Kidney (tissue), 14 donors: ENCODE data around the gene S1PR5. TPM values are rescaled to one million over a fixed set of nuclear protein-coding genes. Genes with fewer than 3 reads are reported as not detected.
"Not testable (repeated sequence)": the region's sequence is repeated elsewhere in the genome, so short reads cannot be mapped to it uniquely, and the experiment has no call there.

Source experiments
- DNase-seq, 5 donors: peaks; one replicate each; pipeline ENCODE4 v3.0.0-alpha.2; 2013 to 2020
- FAIRE-seq: peaks from 2 replicates; lab custom pipeline; 2012; peaks lifted over from hg19 to GRCh38; lab: Jason Lieb, UNC
- H3K27ac ChIP-seq, 2 donors: one replicate each; pipeline ENCODE4 v1.7.0; 2013; ENCODE audit warnings: low read depth in 2 of 2, low read length in 2 of 2, inconsistent platforms in 1 of 2
- H3K27me3 ChIP-seq: one replicate; pipeline ENCODE4 v1.7.1; 2013; ENCODE audit warnings: low read length, inconsistent platforms; ENCODE audit not compliant: control insufficient read depth, insufficient read depth
- H3K36me3 ChIP-seq, 3 donors: one replicate each; pipeline versions ENCODE4 v1.7.0 to v1.7.1; 2013; ENCODE audit warnings: low read length in 3 of 3, control low read depth in 1 of 3, inconsistent platforms in 1 of 3; ENCODE audit not compliant: insufficient read depth in 3 of 3, control insufficient read depth in 2 of 3
- H3K4me1 ChIP-seq, 3 donors: one replicate each; pipeline versions ENCODE4 v1.7.0 to v1.7.1; 2013; ENCODE audit warnings: low read length in 3 of 3, inconsistent platforms in 1 of 3, low read depth in 1 of 3; ENCODE audit not compliant: control insufficient read depth in 2 of 3, insufficient read depth in 2 of 3
- H3K4me3 ChIP-seq, 3 donors: one replicate each; pipeline versions ENCODE4 v1.7.0 to v1.8.1; 2013; ENCODE audit warnings: low read length in 3 of 3, control low read depth in 1 of 3, inconsistent platforms in 1 of 3
- H3K9ac ChIP-seq, 3 donors: one replicate each; pipeline versions ENCODE4 v1.7.0 to v1.7.1; 2013; ENCODE audit warnings: low read length in 3 of 3, control low read depth in 1 of 3, inconsistent platforms in 1 of 3
- H3K9me3 ChIP-seq, 3 donors: one replicate each; pipeline versions ENCODE4 v1.7.0 to v1.7.1; 2013; ENCODE audit warnings: low read length in 3 of 3, control low read depth in 1 of 3, inconsistent platforms in 1 of 3; ENCODE audit not compliant: control insufficient read depth in 2 of 3, insufficient read depth in 1 of 3
- CTCF ChIP-seq: IDR thresholded peaks from 3 replicates; pipeline ENCODE4 v1.5.1; 2012; ENCODE audit warnings: mild to moderate bottlenecking, moderate library complexity, borderline replicate concordance; ENCODE audit not compliant: insufficient read depth; ENCODE audit errors: extremely low read depth
- intact Hi-C: fragments of 100-400 bp; cut with DNase I; formaldehyde crosslinking; loops from one replicate; pipeline ENCODE4 v1.11.1; 2022
- polyA plus RNA-seq: library from polyadenylated mRNA; stranded (reverse); fragments of 350-450 nt; fragmentation: Illumina TruSeq; extraction: RNeasy Lipid Tissue Mini Kit (QIAGEN cat#74804); gene quantifications from one replicate; pipeline ENCODE4 v1.2.3, GENCODE V29; 2014; ENCODE audit warnings: low read depth, low replicate concordance; ENCODE audit not compliant: insufficient read depth
- total RNA-seq: library from RNA; stranded (reverse); fragmentation: NEBNext Ultra II Directional; extraction: Animal tissue kit (Norgen Biotek cat#: 25700); gene quantifications from one replicate; pipeline ENCODE4 v1.2.1, GENCODE V29; 2021
- donor health status: control.
- donor health status: control.
- donor health status: control.
- donor health status: control.
- donor health status: control.
- donor health status: DM: yes; HTN: yes; CAD: no.
- donor health status: Normal renal cell carcinoma (clear cell type).

S1PR5 gene
- total and polyA plus RNA-seq, 2 donors from 2014 or later, result 0.69 to 0.84 TPM

DNA sequence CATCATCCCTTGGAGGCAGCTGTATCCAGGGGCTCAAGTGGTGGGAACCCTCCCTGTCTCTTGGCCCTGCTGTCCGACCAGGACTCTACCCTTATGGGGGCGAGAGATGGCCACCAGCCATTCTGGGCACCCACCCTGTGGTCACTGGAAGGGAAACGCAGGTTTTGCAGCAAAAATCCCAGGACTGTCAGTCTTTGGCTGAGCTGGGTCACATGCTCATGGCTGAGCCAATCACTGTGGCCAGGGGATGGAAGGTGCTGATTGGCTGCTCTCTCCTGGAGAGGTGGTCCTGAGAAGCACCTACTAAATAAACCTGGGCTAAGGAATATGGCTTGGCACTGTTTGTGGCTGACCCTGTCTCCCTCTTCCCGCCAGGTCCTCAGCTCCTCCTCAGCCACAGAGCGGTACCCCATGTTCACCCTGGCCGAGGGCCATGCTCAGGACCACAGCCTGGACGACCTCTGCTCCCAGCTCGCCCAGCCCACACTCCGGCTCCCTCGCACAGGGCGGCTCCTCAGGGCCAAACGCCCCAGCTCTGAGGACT is 35.3 kb upstream of the S1PR5 start:
- Histone ChIP-seq H3K4me1 (no peaks in the 10 kb centered on the region), H3K9me3 (no peaks in the 10 kb centered on the region), H3K9ac (no peak overlapping the region), H3K4me3 (no peak overlapping the region), H3K27me3 (no peaks in the 10 kb centered on the region), H3K36me3 (peaks cover 0 to 54% (median 25%) of the 10 kb centered on the region in 3 donors), H3K27ac (no peak overlapping the region)
- no peak for TF ChIP-seq CTCF
- no peak for FAIRE-seq
- intact Hi-C loops, result no loop called here
- DNase-seq, result no peak

GRCh38 chr19:10551698-10552301 is 34.6 kb upstream of the S1PR5 start:
- H3K36me3 ChIP-seq, result peaks cover 0 to 57% (median 31%) of the 10 kb centered on the region in 3 donors
- intact Hi-C loops, result no loop called here
- no peak overlapping the region for H3K9ac ChIP-seq
- TF ChIP-seq CTCF, result no peak
- no peak overlapping the region for H3K27ac ChIP-seq
- DNase-seq (no peak), FAIRE-seq (no peak)
- H3K9me3 ChIP-seq, result no peaks in the 10 kb centered on the region
- H3K4me1 ChIP-seq, result no peaks in the 10 kb centered on the region
- H3K4me3 ChIP-seq, result no peak overlapping the region
- H3K27me3 ChIP-seq, result no peaks in the 10 kb centered on the region

GRCh38 chr19:10551006-10551405 is 33.8 kb upstream of the S1PR5 start:
- intact Hi-C loops, H3K4me1 ChIP-seq: not testable (repeated sequence)
- peaks cover 0 to 58% (median 30%) of the 10 kb centered on the region in 3 donors for H3K36me3 ChIP-seq

GRCh38 chr19:10550336-10550735 is 33.1 kb upstream of the S1PR5 start:
- DNase-seq (no peak), FAIRE-seq (no peak)
- intact Hi-C loops, result no loop called here
- Histone ChIP-seq H3K9me3 (no peaks in the 10 kb centered on the region), H3K27me3 (no peaks in the 10 kb centered on the region), H3K9ac (no peak overlapping the region), H3K36me3 (peaks cover 0 to 51% (median 26%) of the 10 kb centered on the region in 3 donors), H3K27ac (no peak overlapping the region), H3K4me3 (no peak overlapping the region), H3K4me1 (no peaks in the 10 kb centered on the region)
- no peak for TF ChIP-seq CTCF

More at GRCh38 chr19:10551006-10551405, 33.8 kb upstream of the S1PR5 start:
- H3K27me3 ChIP-seq, H3K27ac ChIP-seq, H3K4me3 ChIP-seq, H3K9ac ChIP-seq, FAIRE-seq, H3K9me3 ChIP-seq, DNase-seq: not testable (repeated sequence)
